Stimulated activated effector memory CD8-positive, alpha-beta T cell treated with anti-CD3 and anti-CD28 coated beads, Interleukin-12 subunit alpha, Interleukin-12 subunit beta, amount 100 ng/mL, for 72 hours (primary cell): ENCODE data around the gene HERC4.
"Not testable (repeated sequence)": the region's sequence is repeated elsewhere in the genome, so short reads cannot be mapped to it uniquely, and the experiment has no call there.

Source experiments
- ATAC-seq: fragments of 150-1000 bp; cut with Tn5 transposase; 2 replicates; pipeline ENCODE4 v1.10.0; 2021
- DNase-seq, 2 donors: peaks; one replicate each; pipeline ENCODE4 v3.0.0; 2021 to 2022; ENCODE audit warnings: low spot score in 2 of 2
- H3K27ac Mint-ChIP-seq: one replicate; pipeline ENCODE4 v1.8.0; 2022; ENCODE audit warnings: mild to moderate bottlenecking, mixed read lengths
- H3K36me3 Mint-ChIP-seq: one replicate; pipeline ENCODE4 v1.8.0; 2022; ENCODE audit warnings: mild to moderate bottlenecking, mixed read lengths
- H3K4me1 Mint-ChIP-seq: one replicate; pipeline ENCODE4 v1.8.0; 2022; ENCODE audit warnings: mixed read lengths
- H3K4me3 Mint-ChIP-seq: one replicate; pipeline ENCODE4 v1.8.0; 2022; ENCODE audit warnings: mild to moderate bottlenecking, mixed read lengths
- H3K9me3 Mint-ChIP-seq: one replicate; pipeline ENCODE4 v1.8.0; 2022; ENCODE audit warnings: mixed read lengths

Gene HERC4

GRCh38 chr10:67975871-67976270 lies 99.2 kb downstream of the HERC4 start:
- H3K4me3 Mint-ChIP-seq = no peak overlapping the region
- H3K27ac Mint-ChIP-seq = no peak overlapping the region
- DNase-seq = no peak
- H3K36me3 Mint-ChIP-seq = peaks cover 92% of the 10 kb centered on the region
- H3K9me3 Mint-ChIP-seq = peaks cover 4% of the 10 kb centered on the region
- no peak for ATAC-seq
- H3K4me1 Mint-ChIP-seq = peaks cover 17% of the 10 kb centered on the region

GRCh38 chr10:67971311-67971710 lies 103.8 kb downstream of the HERC4 start:
- Mint-ChIP-seq H3K27ac (no peak overlapping the region), H3K4me1 (peaks cover 9% of the 10 kb centered on the region), H3K4me3 (no peak overlapping the region), H3K9me3 (peaks cover 4% of the 10 kb centered on the region), H3K36me3 (peaks cover 98% of the 10 kb centered on the region)
- DNase-seq (no peak), ATAC-seq (no peak)

- Mint-ChIP-seq H3K4me1 (peaks cover 9% of the 10 kb centered on the region), H3K27ac (no peak overlapping the region), H3K9me3 (peaks cover 4% of the 10 kb centered on the region), H3K36me3 (peaks cover 98% of the 10 kb centered on the region), H3K4me3 (no peak overlapping the region)
- DNase-seq = no peak
- ATAC-seq = no peak
Measured at GRCh38 chr10:67969875-67970274, 105.2 kb downstream of the HERC4 start.

- peaks cover 79% of the 10 kb centered on the region for H3K36me3 Mint-ChIP-seq
- H3K4me3 Mint-ChIP-seq, DNase-seq, ATAC-seq, H3K9me3 Mint-ChIP-seq, H3K27ac Mint-ChIP-seq, H3K4me1 Mint-ChIP-seq: not testable (repeated sequence)
Measured at GRCh38 chr10:67966035-67966434, 109.0 kb downstream of the HERC4 start.

- Mint-ChIP-seq H3K36me3 (peaks cover 77% of the 10 kb centered on the region), H3K4me3 (no peak overlapping the region), H3K27ac (peak overlapping the region; percentile 1), H3K9me3 (no peaks in the 10 kb centered on the region), H3K4me1 (peaks cover 9% of the 10 kb centered on the region)
- DNase-seq = no peak
- ATAC-seq = no peak
Measured at GRCh38 chr10:67965456-67965855, 109.6 kb downstream of the HERC4 start.

- H3K27ac Mint-ChIP-seq = no peak overlapping the region
- DNase-seq (no peak), ATAC-seq (no peak)
- H3K4me3 Mint-ChIP-seq = no peak overlapping the region
- peaks cover 38% of the 10 kb centered on the region for H3K36me3 Mint-ChIP-seq
- H3K9me3 Mint-ChIP-seq = no peaks in the 10 kb centered on the region
- no peaks in the 10 kb centered on the region for H3K4me1 Mint-ChIP-seq
Measured at GRCh38 chr10:67959839-67960476, 115.1 kb downstream of the HERC4 start.

GRCh38 chr10:67955614-67956013 lies 119.5 kb downstream of the HERC4 start:
- peaks cover 37% of the 10 kb centered on the region for H3K36me3 Mint-ChIP-seq
- DNase-seq (no peak), ATAC-seq (no peak)
- H3K27ac Mint-ChIP-seq = no peak overlapping the region
- no peaks in the 10 kb centered on the region for H3K9me3 Mint-ChIP-seq
- H3K4me3 Mint-ChIP-seq = no peak overlapping the region
- H3K4me1 Mint-ChIP-seq = no peaks in the 10 kb centered on the region

GRCh38 chr10:67943917-67944316 lies 131.2 kb downstream of the HERC4 start:
- DNase-seq = no peak
- Mint-ChIP-seq H3K9me3 (no peaks in the 10 kb centered on the region), H3K4me3 (no peak overlapping the region), H3K27ac (peak overlapping the region; percentile 71), H3K36me3 (peaks cover 74% of the 10 kb centered on the region), H3K4me1 (peaks cover 10% of the 10 kb centered on the region)
- no peak for ATAC-seq

- Mint-ChIP-seq H3K27ac (peak overlapping the region; percentile 2), H3K4me1 (no peaks in the 10 kb centered on the region), H3K9me3 (no peaks in the 10 kb centered on the region), H3K36me3 (peaks cover 94% of the 10 kb centered on the region), H3K4me3 (no peak overlapping the region)
- ATAC-seq (no peak), DNase-seq (no peak)
Measured at GRCh38 chr10:67936416-67936815, 138.7 kb downstream of the HERC4 start.

GRCh38 chr10:67935223-67935622 lies 139.9 kb downstream of the HERC4 start:
- Mint-ChIP-seq H3K27ac (no peak overlapping the region), H3K4me1 (no peaks in the 10 kb centered on the region), H3K4me3 (no peak overlapping the region), H3K36me3 (peaks cover 97% of the 10 kb centered on the region), H3K9me3 (no peaks in the 10 kb centered on the region)
- DNase-seq (no peak), ATAC-seq (no peak)

GRCh38 chr10:67934336-67934735 lies 140.7 kb downstream of the HERC4 start:
- H3K9me3 Mint-ChIP-seq = no peaks in the 10 kb centered on the region
- ATAC-seq = no peak

GRCh38 chr10:67933199-67933598 lies 141.9 kb downstream of the HERC4 start:
- no peak for DNase-seq
- Mint-ChIP-seq H3K9me3 (no peaks in the 10 kb centered on the region), H3K4me3 (no peak overlapping the region), H3K36me3 (peaks cover 97% of the 10 kb centered on the region), H3K27ac (peak overlapping the region; percentile 44), H3K4me1 (no peaks in the 10 kb centered on the region)
- peak; percentile 51 for ATAC-seq

More at GRCh38 chr10:67934336-67934735, 140.7 kb downstream of the HERC4 start:
- no peak for DNase-seq
- Mint-ChIP-seq H3K36me3 (peaks cover 97% of the 10 kb centered on the region), H3K27ac (peak overlapping the region; percentile 50), H3K4me1 (no peaks in the 10 kb centered on the region), H3K4me3 (no peak overlapping the region)

GRCh38 chr10:67926951-67927350 lies 148.1 kb downstream of the HERC4 start:
- Mint-ChIP-seq H3K4me1 (no peaks in the 10 kb centered on the region), H3K27ac (no peak overlapping the region), H3K36me3 (peaks cover 83% of the 10 kb centered on the region), H3K9me3 (no peaks in the 10 kb centered on the region), H3K4me3 (no peak overlapping the region)
- ATAC-seq = no peak
- DNase-seq = no peak

GRCh38 chr10:67925449-67926005 lies 149.6 kb downstream of the HERC4 start:
- Mint-ChIP-seq H3K4me1 (no peaks in the 10 kb centered on the region), H3K4me3 (no peak overlapping the region), H3K9me3 (no peaks in the 10 kb centered on the region), H3K36me3 (peaks cover 69% of the 10 kb centered on the region), H3K27ac (peak overlapping the region; percentile 49)
- no peak for DNase-seq
- no peak for ATAC-seq

GRCh38 chr10:67924136-67924535 lies 150.9 kb downstream of the HERC4 start:
- no peak overlapping the region for H3K27ac Mint-ChIP-seq
- H3K36me3 Mint-ChIP-seq = peaks cover 56% of the 10 kb centered on the region
- DNase-seq (no peak), ATAC-seq (no peak)
- no peak overlapping the region for H3K4me3 Mint-ChIP-seq
- H3K4me1 Mint-ChIP-seq = no peaks in the 10 kb centered on the region
- H3K9me3 Mint-ChIP-seq = no peaks in the 10 kb centered on the region

GRCh38 chr10:67923551-67923950 lies 151.5 kb downstream of the HERC4 start:
- Mint-ChIP-seq H3K9me3 (no peaks in the 10 kb centered on the region), H3K4me1 (no peaks in the 10 kb centered on the region), H3K4me3 (no peak overlapping the region), H3K27ac (no peak overlapping the region), H3K36me3 (peaks cover 56% of the 10 kb centered on the region)
- DNase-seq (no peak), ATAC-seq (no peak)
